Activated CD8-positive, alpha-beta memory T cell treated with anti-CD3 and anti-CD28 coated beads, Interleukin-2, amount 50 U/mL, for 48 hours (primary cell): ENCODE results near the gene PDCD2L.
"Not testable (repeated sequence)": the region's sequence is repeated elsewhere in the genome, so short reads cannot be mapped to it uniquely, and the experiment has no call there.

Experiments
- DNase-seq: peaks from one replicate; pipeline ENCODE4 v3.0.0-alpha.2; 2020

PDCD2L gene

GRCh38 chr19:34375598-34375997, 28.6 kb upstream of the PDCD2L start:
- DNase-seq, result no peak

GRCh38 chr19:34380639-34381241, 23.5 kb upstream of the PDCD2L start:
- no peak for DNase-seq

GRCh38 chr19:34381399-34382251, 22.6 kb upstream of the PDCD2L start:
- DNase-seq, result no peak

- no peak for DNase-seq
Observed at GRCh38 chr19:34382471-34382870, 21.7 kb upstream of the PDCD2L start.

GRCh38 chr19:34383599-34383998, 20.6 kb upstream of the PDCD2L start:
- DNase-seq, result no peak

- DNase-seq, result no peak
Observed at GRCh38 chr19:34386645-34387445, 17.4 kb upstream of the PDCD2L start.

- DNase-seq, result no peak
Observed at GRCh38 chr19:34387446-34387810, 16.8 kb upstream of the PDCD2L start.

- not testable (repeated sequence) for DNase-seq
Observed at GRCh38 chr19:34388745-34389144, 15.5 kb upstream of the PDCD2L start.

- no peak for DNase-seq
Observed at GRCh38 chr19:34391813-34392212, 12.4 kb upstream of the PDCD2L start.

GRCh38 chr19:34393031-34393430, 11.2 kb upstream of the PDCD2L start:
- no peak for DNase-seq

GRCh38 chr19:34393629-34394028, 10.6 kb upstream of the PDCD2L start:
- no peak for DNase-seq

- no peak for DNase-seq
Observed at GRCh38 chr19:34397853-34398252, 6.3 kb upstream of the PDCD2L start.

- DNase-seq, result no peak
Observed at GRCh38 chr19:34399886-34400285, 4.3 kb upstream of the PDCD2L start.

- DNase-seq, result not testable (repeated sequence)
Observed at GRCh38 chr19:34400844-34401243, 3.4 kb upstream of the PDCD2L start.

GRCh38 chr19:34402074-34402600, 2.1 kb upstream of the PDCD2L start:
- no peak for DNase-seq

GRCh38 chr19:34403784-34404108, 453 bp upstream of the PDCD2L start:
- DNase-seq, result no peak

GRCh38 chr19:34405892-34406660, 1.9 kb downstream of the PDCD2L start:
- DNase-seq, result no peak

- DNase-seq, result no peak
Observed at GRCh38 chr19:34408411-34408810, 4.2 kb downstream of the PDCD2L start.

GRCh38 chr19:34409189-34410164, 5.3 kb downstream of the PDCD2L start:
- no peak for DNase-seq

- no peak for DNase-seq
Observed at GRCh38 chr19:34411216-34411615, 7.0 kb downstream of the PDCD2L start.

- DNase-seq, result no peak
Observed at GRCh38 chr19:34416021-34416545, 11.9 kb downstream of the PDCD2L start.
